ENCODE measurements around the gene ZFP69.
A peak's percentile ranks its signal among the peaks of the same experiment; 100 is the strongest.

The ZFP69 gene

DNA sequence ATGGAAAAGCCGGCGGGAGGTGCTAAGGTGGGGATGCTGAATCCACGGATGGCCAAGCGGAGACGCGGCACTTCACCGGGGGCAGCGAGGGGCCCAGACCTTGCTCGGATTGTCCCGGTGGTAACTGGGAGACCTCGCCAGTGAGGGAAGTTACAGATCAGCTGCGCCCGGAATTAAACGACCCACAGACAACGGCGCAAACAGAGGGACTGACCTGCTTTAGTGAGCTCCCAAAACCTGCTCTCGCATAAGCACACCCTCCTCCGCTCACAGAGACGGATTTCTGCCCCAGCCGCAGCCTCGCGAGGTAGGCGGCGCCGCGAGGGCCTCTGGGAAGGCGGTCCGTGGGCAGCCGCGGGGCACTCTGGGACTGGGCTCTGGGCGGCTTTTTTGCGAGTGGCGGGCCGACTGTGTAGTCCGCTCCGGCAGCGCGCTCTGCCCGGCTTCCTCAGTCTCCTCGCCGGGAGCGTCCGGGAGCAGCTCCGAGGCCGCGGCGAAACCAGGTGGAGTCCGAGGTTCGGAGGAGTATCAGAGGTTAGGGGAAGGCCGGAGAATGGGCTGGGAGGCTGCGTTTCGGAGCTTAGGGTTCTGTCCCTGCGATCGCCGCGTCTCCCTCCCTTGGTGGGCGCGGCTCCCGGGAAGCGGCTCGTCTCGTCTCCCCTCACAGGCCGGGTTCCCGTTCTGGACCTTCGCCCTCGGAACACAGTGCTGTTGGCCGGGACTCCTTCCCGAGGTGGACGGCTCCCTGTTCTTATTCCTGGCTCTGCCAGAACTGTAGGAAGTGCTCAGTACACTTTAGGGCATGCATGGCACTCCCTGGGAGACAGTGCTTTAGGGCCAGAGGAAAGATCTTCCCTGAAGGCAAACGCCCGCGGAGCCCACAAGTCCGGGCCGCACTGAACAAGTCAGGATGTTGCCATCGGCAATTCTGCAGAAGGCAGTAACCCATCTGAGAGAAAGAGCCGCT, 31.6 kb downstream of the ZFP69 start, which contains the start of gene EXO5:
EXO5 (plus strand) TSS at position 393 of the 967 bp plus-strand sequence. CDS start 5,778 bp downstream, outside the sequence.
- peak; percentile 56 to 73 for DNase-seq

DNA sequence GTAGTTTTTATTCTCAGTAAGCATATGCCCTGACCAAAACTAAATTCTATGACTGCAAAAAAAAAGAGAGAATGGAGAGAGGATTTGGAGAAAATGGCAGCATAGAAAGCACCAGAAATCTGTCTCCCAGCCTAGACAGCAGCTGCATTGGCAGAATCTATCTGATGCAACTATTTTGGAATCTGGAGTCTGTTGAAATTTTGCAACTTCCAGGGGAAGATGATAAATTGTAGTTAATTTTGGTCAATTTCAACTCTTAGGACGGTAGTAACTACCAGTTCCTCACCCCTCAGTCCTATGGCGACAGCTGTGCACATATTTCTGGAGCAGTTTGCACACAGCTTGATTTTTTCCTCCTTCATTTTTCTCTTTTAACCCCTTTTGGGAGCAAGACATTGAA, 42.4 kb downstream of the ZFP69 start:
- no peak for DNase-seq

DNA sequence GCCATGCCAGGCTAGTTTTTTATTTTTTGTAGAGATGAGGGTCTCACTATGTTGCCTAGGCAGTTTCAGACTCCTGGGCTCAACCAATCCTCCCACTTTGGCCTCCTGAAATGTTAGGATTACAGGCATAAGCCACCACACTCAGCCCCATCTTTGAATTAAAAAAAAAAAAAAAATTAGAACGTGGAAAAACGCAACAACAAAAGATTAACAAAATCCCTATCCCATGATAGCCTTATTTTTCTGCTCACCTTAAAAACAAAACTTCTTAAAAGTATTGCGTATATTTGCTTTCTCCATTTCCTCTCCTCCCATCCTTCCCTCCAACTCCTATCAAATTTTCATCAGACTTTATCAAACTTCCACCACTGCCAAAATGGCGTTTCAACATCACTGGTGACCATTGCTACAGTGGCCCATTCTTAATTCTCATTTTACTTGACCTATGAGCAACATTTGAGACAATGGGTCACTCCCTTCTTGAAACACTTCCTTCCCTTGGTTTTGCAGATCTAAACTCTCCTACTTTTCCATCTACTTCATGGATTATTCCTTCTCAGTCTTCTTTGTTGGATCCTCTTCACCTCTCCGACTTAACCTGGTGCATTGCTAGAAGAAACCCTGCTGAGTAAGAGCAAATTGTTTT, 53.8 kb downstream of the ZFP69 start:
- no peak for DNase-seq

DNA sequence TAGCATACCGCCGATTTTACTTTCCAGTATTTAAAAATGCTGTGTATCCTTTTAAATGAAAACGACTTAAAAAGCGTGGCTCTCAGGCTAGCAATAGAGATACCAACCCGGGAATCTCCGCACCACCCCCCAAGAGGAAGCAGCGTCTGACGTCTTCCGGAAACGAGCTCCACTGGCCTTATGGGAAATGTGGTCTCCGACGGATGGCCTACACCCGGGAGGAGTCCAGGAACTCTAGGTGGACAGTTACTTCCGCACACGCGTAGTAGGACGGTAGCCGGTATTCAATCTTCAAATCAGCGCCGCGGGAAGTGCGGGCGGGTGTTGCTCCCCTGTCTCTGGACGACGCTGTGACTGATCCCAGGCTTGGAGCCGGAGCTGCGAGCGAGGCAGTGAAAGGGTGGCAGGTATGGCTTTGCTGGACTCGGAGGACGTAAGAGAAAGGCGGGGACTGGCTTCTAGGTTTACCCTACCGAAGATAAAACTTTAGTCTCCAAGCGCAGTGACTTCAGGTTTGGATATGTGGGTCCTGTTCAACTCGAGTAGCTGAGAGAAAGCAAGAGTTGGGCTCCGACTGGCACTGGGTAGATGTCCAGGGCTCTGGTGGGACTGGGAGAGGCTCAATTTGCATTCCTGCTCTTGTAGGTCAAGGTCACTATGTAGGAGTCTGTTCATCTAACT, 54.4 kb downstream of the ZFP69 start, which contains the start of gene ZNF684:
ZNF684 (plus strand) TSS at position 257 of the 681 bp plus-strand sequence. CDS start 1,530 bp downstream, outside the sequence.
- peak; percentile 78 to 92 for DNase-seq

DNA sequence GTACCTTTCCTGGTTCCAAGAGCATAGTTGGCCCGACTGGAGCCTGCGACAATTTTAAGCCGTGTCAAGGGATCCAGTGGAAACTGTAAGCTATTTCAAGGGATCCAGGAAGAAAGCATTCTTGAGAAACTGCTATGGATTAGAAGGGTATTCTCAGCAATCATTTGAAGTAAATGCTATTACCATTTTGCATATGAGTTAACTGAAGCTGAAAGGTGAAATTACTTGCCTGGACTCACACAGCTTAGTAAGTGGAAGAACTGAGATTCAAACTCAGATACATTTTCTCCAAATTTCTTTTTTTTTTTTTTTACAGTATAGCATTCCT, 54.9 kb downstream of the ZFP69 start:
- no peak for DNase-seq

DNA sequence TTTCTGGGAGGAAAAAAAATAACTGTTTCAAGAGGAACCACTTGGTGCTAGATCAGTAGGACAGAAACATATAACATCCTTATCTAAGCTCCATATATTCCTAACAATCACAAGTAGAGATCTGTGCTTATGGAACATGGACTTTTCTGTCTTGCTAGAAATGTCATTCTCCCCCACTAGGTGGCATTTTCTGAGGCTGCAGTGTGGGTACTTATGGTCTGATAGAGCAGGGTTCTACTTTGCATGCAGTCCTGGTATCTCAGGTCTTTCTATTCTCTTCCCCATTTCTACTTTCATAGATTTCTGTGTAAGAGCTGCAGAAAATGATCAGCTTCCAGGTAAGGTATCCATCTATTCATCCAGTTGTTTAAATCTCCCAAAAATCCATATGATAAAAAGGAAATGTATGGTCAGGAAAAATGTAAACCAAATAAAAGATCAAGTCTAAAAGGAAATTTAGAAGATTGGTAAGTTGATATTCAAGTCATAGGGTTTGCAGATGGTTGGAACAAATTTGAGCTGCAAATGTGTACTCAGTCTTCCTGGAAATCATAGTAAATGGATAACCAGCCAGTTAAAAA, 55.8 kb downstream of the ZFP69 start:
- peak; percentile 4 to 51 for DNase-seq

DNA sequence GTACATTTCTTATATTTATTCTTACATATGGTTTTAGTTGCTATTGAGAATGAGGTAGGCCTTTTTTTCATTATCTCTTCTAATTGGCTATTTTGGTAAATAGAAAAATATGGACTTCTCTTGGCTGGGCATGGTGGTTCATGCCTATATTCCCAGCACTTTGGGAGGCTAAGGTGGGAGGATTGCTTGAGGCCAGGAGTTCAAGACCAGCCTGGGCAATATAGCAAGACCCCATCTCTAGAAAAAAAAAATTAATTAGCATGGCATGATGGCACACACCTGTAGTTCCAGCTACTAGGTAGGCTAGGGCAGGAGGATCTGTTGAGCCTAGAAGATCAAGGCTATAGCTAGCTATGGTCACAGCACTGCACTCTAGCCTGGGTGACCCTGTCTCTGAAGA, 57.5 kb downstream of the ZFP69 start:
- no peak for DNase-seq

DNA sequence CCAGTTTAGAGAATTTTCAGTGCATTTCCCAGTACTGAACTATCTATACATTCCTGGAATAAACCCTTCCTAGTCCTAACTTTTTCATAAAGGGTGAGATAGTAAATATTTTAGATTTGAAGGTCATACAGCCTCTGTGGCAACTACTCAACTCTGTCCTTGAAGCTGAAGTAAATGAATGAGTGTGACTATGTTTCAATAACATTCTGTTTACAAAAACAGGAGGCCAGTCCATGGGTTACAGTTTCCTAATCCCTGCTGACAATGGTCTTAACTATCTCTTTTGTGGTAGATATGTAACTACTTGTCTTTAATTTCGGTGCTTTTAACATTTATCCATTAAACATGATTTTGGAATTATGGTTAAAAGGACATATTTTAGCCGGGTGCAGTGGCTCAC, 58.6 kb downstream of the ZFP69 start:
- DNase-seq, result no peak

DNA sequence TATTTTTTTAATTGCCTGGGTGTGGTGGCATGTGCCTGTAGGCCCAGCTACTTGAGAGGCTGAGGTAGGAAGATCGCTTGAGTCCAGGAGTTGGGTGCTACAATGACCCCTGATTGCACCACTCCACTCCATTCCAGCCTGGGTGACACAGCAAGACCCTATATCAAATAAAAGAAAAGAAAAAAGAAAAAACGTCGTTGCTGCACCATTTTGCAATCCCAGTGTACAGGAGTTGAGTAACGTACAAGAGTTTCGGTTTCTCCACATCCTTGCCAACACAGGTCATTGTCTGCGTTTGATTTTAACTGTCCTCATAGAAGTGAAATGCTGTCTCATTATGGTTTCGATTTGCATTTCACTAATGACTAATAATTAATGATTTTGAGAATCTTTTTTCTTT, 62.2 kb downstream of the ZFP69 start:
- no peak for DNase-seq
